Stimulated activated CD4-positive, alpha-beta T cell treated with anti-CD3 and anti-CD28 coated beads, Interleukin-1b, Interleukin-23, amount 100 ng/mL, for 48 hours (primary cell): ENCODE measurements around the gene DIRAS1.
"Not testable (repeated sequence)": the region's sequence is repeated elsewhere in the genome, so short reads cannot be mapped to it uniquely, and the experiment has no call there.

Experiments used
- DNase-seq: peaks from one replicate; pipeline ENCODE4 v3.0.0-alpha.2; 2020

Gene DIRAS1

DNA sequence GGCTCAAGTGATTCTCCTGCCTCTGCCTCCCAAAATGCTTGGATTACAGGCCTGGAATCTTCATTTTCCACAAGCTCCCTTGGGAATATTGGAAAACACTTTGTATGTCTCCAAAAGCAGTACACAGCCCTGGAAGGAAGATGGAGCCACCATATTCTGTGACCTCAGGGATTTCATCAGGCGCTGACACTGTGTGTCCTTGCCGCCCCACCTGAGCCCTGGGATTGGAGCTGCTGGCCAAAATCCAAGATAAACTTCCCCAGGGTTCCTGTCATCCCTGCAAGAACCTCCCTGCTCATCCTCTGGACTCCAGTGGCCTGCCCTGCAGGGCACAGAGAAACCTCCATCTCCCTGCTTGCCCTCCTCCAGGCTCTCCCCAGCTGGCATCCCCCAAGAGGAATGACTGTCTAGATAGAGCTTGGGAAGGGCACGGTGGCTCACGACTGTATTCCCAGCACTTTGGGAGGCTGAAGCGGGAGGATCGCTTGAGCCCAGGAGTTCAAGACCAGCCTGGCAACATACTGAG, 17.4 kb downstream of the DIRAS1 start:
- no peak for DNase-seq

GRCh38 chr19:2703077-2703437, 18.1 kb downstream of the DIRAS1 start:
- no peak for DNase-seq

GRCh38 chr19:2702170-2703076, 18.7 kb downstream of the DIRAS1 start, which contains the start of gene GNG7:
GNG7 (minus strand) TSS chr19:2702694; CDS start chr19:2520688, 182,006 bp downstream.
- DNase-seq = peak; percentile 94

- no peak for DNase-seq
Observed at GRCh38 chr19:2701361-2702169, 19.6 kb downstream of the DIRAS1 start.

DNA sequence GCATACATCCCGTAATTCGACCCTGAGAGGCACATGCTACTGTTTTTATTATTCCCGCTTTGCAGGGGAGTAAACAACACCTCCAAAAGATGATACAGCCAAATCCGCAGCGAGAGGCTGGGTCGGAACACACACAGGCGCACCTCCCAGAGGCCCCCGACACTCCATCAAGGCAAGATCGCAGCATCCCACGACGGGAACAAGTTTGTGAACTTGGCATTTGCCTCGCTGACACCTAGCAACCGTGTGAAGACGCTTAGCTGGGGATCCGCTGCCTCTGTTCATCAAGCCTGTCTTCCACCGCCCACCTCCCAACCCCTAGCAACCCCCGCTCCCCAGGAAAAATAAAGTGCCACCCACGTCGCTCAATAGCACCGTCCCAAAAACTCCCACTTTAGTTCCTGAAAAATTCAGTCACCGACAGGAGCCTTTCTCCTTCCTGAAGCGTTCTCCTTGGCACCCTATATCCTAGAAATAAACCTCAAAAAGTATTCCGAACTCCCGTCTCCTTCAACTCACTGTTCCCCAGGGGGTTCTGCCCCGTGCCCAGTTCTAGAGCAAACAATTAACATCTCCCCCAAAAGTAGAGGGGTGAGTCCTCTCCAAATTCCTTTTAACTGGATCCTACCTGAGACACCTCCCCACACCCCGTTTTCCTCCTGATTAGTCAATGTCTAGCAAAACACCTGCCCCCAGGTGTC, 20.4 kb downstream of the DIRAS1 start:
- DNase-seq = no peak

DNA sequence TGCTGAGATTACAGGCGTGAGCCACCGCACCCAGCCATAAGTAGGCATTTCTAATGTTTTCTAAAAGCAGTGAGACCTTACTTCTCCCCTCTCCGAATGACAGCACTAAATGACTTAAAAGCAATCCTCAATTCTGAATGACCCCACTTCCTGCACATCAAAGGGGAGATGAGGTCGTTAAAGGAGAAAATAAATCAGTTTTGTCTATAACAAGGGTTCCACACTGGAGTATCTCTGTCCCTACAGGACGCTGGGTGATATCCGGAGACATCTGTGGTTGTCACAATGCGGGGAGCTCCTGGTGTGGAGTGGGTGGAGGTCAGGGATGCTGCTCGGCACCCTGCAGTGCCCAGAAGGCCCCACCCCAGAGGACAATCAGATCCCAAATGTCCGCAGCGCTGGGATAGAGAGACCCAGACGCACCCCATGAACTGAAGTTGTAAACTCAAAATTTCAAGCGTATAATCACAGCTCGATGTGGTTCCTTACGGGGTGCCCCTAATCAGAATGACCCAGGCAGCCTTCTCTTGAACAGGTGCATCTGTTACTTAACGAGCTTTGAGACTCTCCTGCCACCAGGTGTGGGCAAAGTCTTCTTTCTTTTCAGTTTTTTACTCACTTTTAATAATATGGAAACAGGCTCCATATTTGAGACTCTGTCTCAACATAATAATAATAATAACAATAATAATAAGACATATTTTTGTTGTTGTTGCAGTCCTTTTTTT, 21.6 kb downstream of the DIRAS1 start:
- DNase-seq = no peak

DNA sequence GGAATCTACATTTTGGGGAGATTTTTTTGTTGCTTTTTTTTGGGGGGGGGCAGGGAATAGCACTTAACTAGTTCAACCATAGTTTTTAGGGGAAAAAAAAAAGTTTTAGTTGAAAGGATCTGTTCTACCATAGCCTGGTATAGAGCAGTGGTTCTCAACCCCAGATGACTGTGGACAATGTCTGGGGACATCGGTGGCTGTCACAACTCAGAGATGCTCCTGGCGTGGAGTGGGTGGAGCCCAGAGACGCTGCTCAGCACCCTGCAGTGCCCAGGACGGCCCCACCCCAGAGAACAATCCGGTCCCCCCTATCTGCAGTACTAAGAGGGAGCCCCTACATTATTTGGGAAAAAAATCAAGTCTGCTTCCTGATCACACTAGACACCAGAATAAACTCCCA, 27.0 kb downstream of the DIRAS1 start:
- no peak for DNase-seq

GRCh38 chr19:2693492-2694160, 27.5 kb downstream of the DIRAS1 start:
- no peak for DNase-seq

DNA sequence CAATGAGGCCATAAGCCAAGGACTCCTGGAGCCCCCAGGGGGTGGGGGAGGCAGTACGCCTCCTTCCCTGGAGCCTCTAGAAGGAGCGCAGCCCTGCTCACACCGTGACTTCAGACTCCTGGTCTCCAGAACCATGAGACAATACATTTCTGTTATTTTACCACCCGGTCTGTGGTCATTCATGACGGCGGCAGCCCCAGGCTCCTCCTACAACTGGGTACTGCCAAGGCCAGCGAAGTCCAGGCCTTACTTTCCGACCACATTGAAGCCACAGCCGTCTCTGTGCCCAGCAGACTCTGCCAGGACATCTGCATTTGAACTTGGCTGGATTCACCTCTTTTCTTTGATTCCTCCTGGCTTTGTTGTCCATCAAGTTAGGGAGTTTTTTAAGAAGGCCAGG, 29.2 kb downstream of the DIRAS1 start:
- DNase-seq = no peak

DNA sequence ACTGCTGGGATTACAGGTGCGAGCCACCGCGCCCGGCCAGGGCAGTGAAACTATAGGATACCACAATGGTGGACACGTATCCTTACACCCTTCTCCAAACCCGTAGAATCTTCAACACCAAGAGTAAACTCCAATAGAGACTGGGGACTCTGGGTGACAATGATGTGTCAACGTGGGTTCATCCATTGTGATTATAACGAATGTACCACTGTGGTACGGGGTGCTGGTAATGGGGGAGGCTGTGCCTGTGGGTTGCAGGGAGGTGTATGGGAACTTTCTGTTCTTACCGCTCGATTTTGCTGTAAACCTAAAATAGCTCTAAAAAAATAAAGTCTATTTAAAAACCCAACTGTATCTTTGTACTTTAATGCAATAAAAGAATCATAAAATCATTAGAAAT, 30.3 kb downstream of the DIRAS1 start:
- DNase-seq = no peak

DNA sequence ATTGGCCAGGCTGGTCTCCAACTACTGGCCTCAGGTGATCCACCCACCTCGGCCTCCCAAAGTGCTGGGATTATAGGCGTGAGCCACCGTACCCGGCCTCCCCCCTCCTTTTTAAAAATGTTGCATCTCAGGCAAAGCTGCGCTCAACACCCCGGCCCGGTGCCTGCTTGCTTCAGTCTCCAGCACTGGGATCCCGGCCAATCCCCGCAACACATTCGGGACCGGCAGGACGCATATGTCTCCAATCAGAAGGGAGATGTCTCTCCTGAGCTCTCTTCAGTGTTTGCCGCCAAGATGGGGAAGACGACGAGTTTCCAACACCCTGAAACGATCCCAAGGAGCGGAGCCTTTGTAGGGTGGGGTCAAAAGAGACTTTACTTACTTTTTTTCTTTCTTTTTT, 34.8 kb downstream of the DIRAS1 start:
- no peak for DNase-seq

- no peak for DNase-seq
Observed at GRCh38 chr19:2685204-2685704, 35.9 kb downstream of the DIRAS1 start.

GRCh38 chr19:2683430-2684003, 37.7 kb downstream of the DIRAS1 start:
- DNase-seq = no peak

GRCh38 chr19:2680808-2681207, 40.4 kb downstream of the DIRAS1 start:
- DNase-seq = no peak

DNA sequence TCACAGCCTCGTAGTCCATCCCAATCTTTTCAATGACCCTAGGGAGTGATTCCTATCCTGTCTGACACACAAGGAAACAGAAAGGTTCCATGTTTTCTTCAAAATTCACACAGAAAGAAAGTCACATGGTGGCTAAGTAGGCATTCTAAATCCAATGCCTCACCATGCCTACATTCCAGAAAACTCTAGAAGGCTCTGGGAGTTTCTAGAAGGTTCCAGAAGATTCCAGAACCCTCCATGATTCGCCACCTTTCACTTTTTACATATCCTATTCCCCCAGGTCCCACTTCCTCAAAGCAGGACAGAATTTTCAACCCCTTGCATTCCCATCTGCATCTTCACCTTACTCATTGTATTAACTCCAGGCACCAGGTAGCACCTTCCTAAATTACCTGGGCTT, 41.7 kb downstream of the DIRAS1 start:
- DNase-seq = no peak

GRCh38 chr19:2678948-2679347, 42.2 kb downstream of the DIRAS1 start:
- DNase-seq = not testable (repeated sequence)

DNA sequence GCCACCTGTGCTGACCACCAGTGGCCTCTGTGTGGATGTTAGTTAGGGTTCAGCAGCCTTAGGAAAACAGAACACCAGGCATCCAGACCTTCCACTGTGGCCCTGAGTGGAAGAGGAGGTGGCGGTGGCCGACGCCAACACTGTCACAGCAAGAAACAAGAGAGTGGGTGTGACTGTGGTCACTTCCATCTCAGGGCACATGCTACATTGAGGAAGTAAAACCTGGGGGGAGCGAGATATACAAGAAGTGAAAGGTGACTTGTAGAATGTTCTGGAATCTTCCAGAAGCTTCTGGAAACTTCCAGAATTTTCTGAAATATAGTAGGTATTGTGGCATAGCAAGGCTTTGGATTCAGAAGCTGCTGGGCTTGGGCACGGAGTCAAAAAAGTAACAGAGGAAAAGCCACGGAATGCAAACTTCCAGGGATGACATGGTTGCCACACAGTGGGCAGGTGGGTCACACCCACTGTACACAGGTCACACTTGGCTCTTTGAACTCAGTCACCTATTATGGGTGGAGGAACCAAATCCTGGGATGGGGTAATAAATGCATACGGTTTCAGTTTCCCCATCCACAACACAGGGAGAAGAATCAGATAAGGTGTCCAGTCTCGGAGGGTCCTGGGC, 43.0 kb downstream of the DIRAS1 start:
- DNase-seq = no peak

GRCh38 chr19:2676823-2677222, 44.3 kb downstream of the DIRAS1 start:
- no peak for DNase-seq

DNA sequence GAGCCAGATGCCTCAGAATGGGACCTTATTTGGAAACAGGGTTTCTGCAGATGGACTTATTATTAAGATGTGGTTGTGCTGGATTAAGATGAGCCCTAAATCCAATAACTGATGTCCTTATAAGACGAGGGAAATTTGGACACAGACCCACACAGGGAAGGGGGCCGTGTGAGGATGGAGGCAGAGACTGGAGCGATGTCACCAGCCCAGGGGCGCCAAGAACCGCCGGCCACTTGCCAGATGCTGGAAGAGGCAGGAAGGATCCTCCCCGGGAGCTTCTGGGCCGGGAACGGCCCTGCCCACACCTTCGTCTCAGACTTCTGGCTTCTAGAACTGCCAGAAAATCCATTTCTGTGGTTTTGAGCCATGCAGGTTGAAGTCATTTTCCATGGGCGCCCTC, 45.3 kb downstream of the DIRAS1 start:
- DNase-seq = no peak

DNA sequence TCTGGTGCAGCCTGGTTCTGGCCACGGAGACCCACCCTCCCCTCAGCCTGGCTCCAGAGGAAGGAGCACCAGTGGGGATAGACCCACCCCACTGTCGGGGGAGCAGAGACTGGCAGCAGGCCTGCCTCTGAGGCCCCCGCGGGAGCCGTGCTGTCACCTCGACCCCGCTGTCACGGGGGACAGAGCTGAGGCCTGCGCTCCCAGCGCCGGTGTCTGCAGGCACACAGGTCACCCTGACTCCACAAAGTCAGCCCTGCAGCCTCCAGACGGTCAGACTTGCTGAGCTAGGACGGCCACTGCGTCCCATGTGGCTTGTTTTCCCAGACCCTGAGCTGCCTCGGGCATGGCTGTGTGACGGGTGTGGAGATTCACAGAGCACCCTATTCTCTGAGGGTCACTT, 51.0 kb downstream of the DIRAS1 start:
- no peak for DNase-seq
